Fibroblast of gingiva (primary cell): ENCODE results near the gene UNC13A.
"Not testable (repeated sequence)": the region's sequence is repeated elsewhere in the genome, so short reads cannot be mapped to it uniquely, and the experiment has no call there.

Source experiments
- DNase-seq: peaks from one replicate; pipeline ENCODE4 v3.0.0-alpha.2; 2011; ENCODE audit warnings: low read depth

UNC13A gene

GRCh38 chr19:17570291-17570690 is 117.9 kb downstream of the UNC13A start:
- DNase-seq: not testable (repeated sequence)

GRCh38 chr19:17567940-17568339 is 120.2 kb downstream of the UNC13A start:
- DNase-seq: no peak

GRCh38 chr19:17565611-17566010 is 122.5 kb downstream of the UNC13A start:
- peak; percentile 87 for DNase-seq

- no peak for DNase-seq
Measured at GRCh38 chr19:17564781-17565180, 123.4 kb downstream of the UNC13A start.

- DNase-seq: no peak
Measured at GRCh38 chr19:17562561-17562960, 125.6 kb downstream of the UNC13A start.

- DNase-seq: no peak
Measured at GRCh38 chr19:17562097-17562496, 126.1 kb downstream of the UNC13A start.

GRCh38 chr19:17560205-17560595 is 128.0 kb downstream of the UNC13A start:
- DNase-seq: peak; percentile 88

- no peak for DNase-seq
Measured at GRCh38 chr19:17557466-17557865, 130.7 kb downstream of the UNC13A start.

- no peak for DNase-seq
Measured at GRCh38 chr19:17556995-17557394, 131.2 kb downstream of the UNC13A start.

- peak; percentile 74 for DNase-seq
Measured at GRCh38 chr19:17555929-17556813, 132.0 kb downstream of the UNC13A start.

GRCh38 chr19:17555480-17555928 is 132.7 kb downstream of the UNC13A start, which contains the start of gene COLGALT1:
Gene COLGALT1, plus strand, starts transcription at chr19:17555649. Its CDS starts 65 bp downstream, at chr19:17555714.
- DNase-seq: peak; percentile 95

GRCh38 chr19:17554968-17555479 is 133.1 kb downstream of the UNC13A start:
- no peak for DNase-seq

- DNase-seq: peak; percentile 96
Measured at GRCh38 chr19:17553256-17553655, 134.9 kb downstream of the UNC13A start.

- DNase-seq: not testable (repeated sequence)
Measured at GRCh38 chr19:17552735-17553134, 135.4 kb downstream of the UNC13A start.
